AG04449 (cell line): Measurements from ENCODE around the gene UTP14A.

Experiments
- CTCF ChIA-PET: fragments of 350-600 bp; formaldehyde crosslinking; extraction: SDS; loops from one replicate; lab custom pipeline; 2021; ENCODE audit warnings: antibody characterized with exemption; lab: Yijun Ruan, JAX
- POLR2A ChIA-PET: fragments of 400-600, 350-600 bp; formaldehyde crosslinking; extraction: SDS; loops from one replicate; lab custom pipeline; 2020; ENCODE audit warnings: antibody characterized with exemption, inconsistent platforms; lab: Yijun Ruan, JAX
- DNase-seq: peaks from one replicate; pipeline ENCODE4 v3.0.0-alpha.2; 2010; ENCODE audit warnings: low read depth, low spot score
- H3K4me3 ChIP-seq: 2 replicates; pipeline ENCODE4 v1.5.1; 2011; ENCODE audit warnings: low read depth, mild to moderate bottlenecking, control low read depth, low read length
- CTCF ChIP-seq: IDR thresholded peaks from one replicate; pipeline ENCODE4 v1.5.1; 2011; ENCODE audit warnings: mild to moderate bottlenecking, moderate library complexity, low read length, control low read depth, inconsistent platforms; ENCODE audit not compliant: insufficient read depth; ENCODE audit errors: missing control alignments

Gene UTP14A

GRCh38 chrX:129900054-129900453 is 5.9 kb upstream of the UTP14A start:
- no peak overlapping the region for H3K4me3 ChIP-seq
- no peak for DNase-seq
- no peak for TF ChIP-seq CTCF
- ChIA-PET POLR2A (no interaction called here), CTCF (no interaction called here)

DNA sequence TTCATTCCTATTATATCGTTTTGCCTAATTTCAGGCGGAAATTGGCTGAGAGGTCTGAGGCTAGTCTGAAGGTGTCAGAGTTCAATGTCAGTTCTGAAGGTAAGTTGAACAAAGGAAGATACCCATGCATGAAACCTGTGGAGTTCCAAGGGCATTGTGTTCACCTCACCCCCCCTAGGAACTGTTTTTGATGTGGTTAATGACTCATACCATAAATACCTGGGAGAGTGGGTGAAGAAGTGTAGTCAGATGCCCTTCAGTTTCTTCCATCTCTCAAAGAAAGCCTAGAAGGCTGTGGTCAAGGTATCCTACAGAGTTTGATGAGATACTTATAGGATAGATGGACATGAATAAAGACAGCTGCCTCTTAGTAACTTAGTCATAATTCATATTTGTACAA is 2.7 kb downstream of the UTP14A start:
- no peak for TF ChIP-seq CTCF
- H3K4me3 ChIP-seq, result no peak overlapping the region
- ChIA-PET POLR2A (no interaction called here), CTCF (no interaction called here)
- no peak for DNase-seq

GRCh38 chrX:129925305-129926092 is 19.5 kb downstream of the UTP14A start:
- ChIA-PET POLR2A (interaction anchor here (1.3 kb wide), 1 partner anchor 136 kb away, joined by 4 read pairs; no protein-coding TSS in a partner anchor), CTCF (interaction anchor here (0.6 to 8.3 kb wide), 35 partner anchors 8 to 325 kb away, joined by 3 to 130 read pairs (median 4); partner anchors contain the start of genes BCORL1 and UTP14A)
- peak; percentile 43 for TF ChIP-seq CTCF
- no peak for DNase-seq
- H3K4me3 ChIP-seq, result no peak overlapping the region

- ChIA-PET POLR2A (interaction anchor here (0.8 to 1.0 kb wide), 2 partner anchors 25 to 111 kb away, joined by 3 read pairs; partner anchors contain the start of gene UTP14A), CTCF (interaction anchor here (0.6 to 3.3 kb wide), 6 partner anchors 95 to 236 kb away, joined by 3 to 21 read pairs (median 3); no protein-coding TSS in a partner anchor)
- H3K4me3 ChIP-seq, result peak overlapping the region; percentile 63
- DNase-seq, result no peak
- TF ChIP-seq CTCF, result no peak
These were observed 25.0 kb downstream of the UTP14A start for GRCh38 chrX:129930941-129931410.

- no peak for TF ChIP-seq CTCF
- ChIA-PET POLR2A (interaction anchor here (0.8 to 1.0 kb wide), 2 partner anchors 25 to 110 kb away, joined by 3 read pairs; partner anchors contain the start of gene UTP14A), CTCF (interaction anchor here (0.6 to 3.3 kb wide), 5 partner anchors 94 to 190 kb away, joined by 3 to 21 read pairs (median 3); no protein-coding TSS in a partner anchor)
- DNase-seq, result peak; percentile 40
- H3K4me3 ChIP-seq, result peak overlapping the region; percentile 63
These were observed 25.5 kb downstream of the UTP14A start for GRCh38 chrX:129931411-129932015.
